Activated CD4-positive, alpha-beta T cell treated with anti-CD3 and anti-CD28 coated beads for 4 hours (primary cell): Measurements from ENCODE around the gene TTC28.
A peak's percentile ranks its signal among the peaks of the same experiment; 100 is the strongest.

Experiments used
- DNase-seq, 2 donors: peaks; one replicate each; pipeline ENCODE4 v3.0.0-alpha.2; 2020

Gene TTC28

GRCh38 chr22:28015046-28015425 is 664.6 kb downstream of the TTC28 start:
- no peak for DNase-seq

- DNase-seq: no peak
These were observed 665.2 kb downstream of the TTC28 start for GRCh38 chr22:28014211-28015045.

GRCh38 chr22:28013611-28014010 is 666.0 kb downstream of the TTC28 start:
- no peak for DNase-seq

GRCh38 chr22:28012832-28013460 is 666.7 kb downstream of the TTC28 start:
- no peak for DNase-seq

- DNase-seq: peak; percentile 69 to 78
These were observed 670.3 kb downstream of the TTC28 start for GRCh38 chr22:28009272-28009827.

- DNase-seq: no peak
These were observed 671.0 kb downstream of the TTC28 start for GRCh38 chr22:28008649-28009048.

GRCh38 chr22:28008056-28008455 is 671.6 kb downstream of the TTC28 start:
- DNase-seq: no peak

- DNase-seq: no peak
These were observed 673.4 kb downstream of the TTC28 start for GRCh38 chr22:28006271-28006670.

- DNase-seq: no peak
These were observed 674.1 kb downstream of the TTC28 start for GRCh38 chr22:28005513-28005912.

- no peak for DNase-seq
These were observed 675.6 kb downstream of the TTC28 start for GRCh38 chr22:28004021-28004420.

GRCh38 chr22:28002863-28003565 is 676.6 kb downstream of the TTC28 start:
- DNase-seq: no peak

- no peak for DNase-seq
These were observed 677.4 kb downstream of the TTC28 start for GRCh38 chr22:28002181-28002700.

GRCh38 chr22:28001171-28001835 is 678.3 kb downstream of the TTC28 start:
- no peak for DNase-seq

- no peak for DNase-seq
These were observed 679.3 kb downstream of the TTC28 start for GRCh38 chr22:28000361-28000760.

- DNase-seq: no peak
These were observed 679.8 kb downstream of the TTC28 start for GRCh38 chr22:27999876-28000275.

GRCh38 chr22:27998511-27999410 is 680.9 kb downstream of the TTC28 start:
- DNase-seq: no peak

- no peak for DNase-seq
These were observed 682.1 kb downstream of the TTC28 start for GRCh38 chr22:27997538-27997937.

- DNase-seq: no peak
These were observed 682.7 kb downstream of the TTC28 start for GRCh38 chr22:27996981-27997380.

- no peak for DNase-seq
These were observed 683.1 kb downstream of the TTC28 start for GRCh38 chr22:27996529-27996925.

GRCh38 chr22:27995801-27996528 is 683.7 kb downstream of the TTC28 start:
- no peak for DNase-seq
